Measurements from ENCODE around the gene ABHD15. TPM values are rescaled to one million over a fixed set of nuclear protein-coding genes. Genes with fewer than 3 reads are reported as not detected.

ABHD15 gene
- total RNA-seq, 1 experiment from 2014 or later, result 10.5 TPM

DNA sequence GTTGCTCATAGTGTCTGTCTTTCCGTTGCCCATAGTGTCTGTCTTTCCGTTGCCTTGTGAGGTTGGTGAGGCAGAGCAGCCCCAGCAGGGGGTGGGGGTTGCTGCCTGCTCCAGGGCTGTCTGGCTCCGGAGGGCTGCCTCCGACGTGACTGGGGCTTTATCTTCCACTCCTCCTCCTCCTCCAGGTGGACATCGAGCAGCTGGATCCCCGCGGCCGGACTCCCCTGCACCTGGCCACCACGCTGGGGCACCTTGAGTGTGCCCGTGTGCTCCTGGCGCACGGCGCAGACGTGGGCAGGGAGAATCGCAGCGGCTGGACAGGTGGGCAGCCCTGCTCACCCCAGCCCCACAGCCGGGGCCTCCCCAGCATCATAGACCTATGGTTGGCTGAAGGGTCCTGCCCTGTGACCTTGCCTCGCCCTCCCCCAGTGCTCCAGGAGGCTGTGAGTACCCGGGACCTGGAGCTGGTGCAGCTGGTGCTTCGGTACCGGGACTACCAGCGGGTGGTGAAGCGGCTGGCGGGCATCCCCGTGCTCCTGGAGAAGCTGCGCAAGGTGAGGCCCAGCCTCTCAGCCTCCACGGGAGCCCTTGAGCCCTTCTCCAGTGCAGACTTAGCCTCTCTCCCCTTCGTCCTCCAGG, 40.8 kb upstream of the ABHD15 start:
- ChIA-PET CTCF (interaction anchor here (1.5 kb wide), 1 partner anchor 10 kb away, joined by 5 read pairs; no protein-coding TSS in a partner anchor), POLR2A (no interaction called here)
- H3K4me3 ChIP-seq (ENCODE audit: low read depth, low read length), result no peak overlapping the region
- intact Hi-C loops (cut with micrococcal nuclease; ENCODE audit: unreplicated experiment), result no loop called here
- BruUV-seq (replicated peaks), result no TSS peak
- no peaks in the 10 kb centered on the region for H3K4me1 Mint-ChIP-seq (ENCODE audit: low read depth, unreplicated experiment)
- no peak for DNase-seq
- no peak overlapping the region for H3K4me3 Mint-ChIP-seq (ENCODE audit: unreplicated experiment)
- H3K27ac Mint-ChIP-seq (ENCODE audit: unreplicated experiment), result no peak overlapping the region
- no peaks in the 10 kb centered on the region for H3K27me3 ChIP-seq (replicated peaks; ENCODE audit: control insufficient read depth, insufficient read depth, low read length)
- H3K27me3 Mint-ChIP-seq (ENCODE audit: insufficient read depth, unreplicated experiment), result no peaks in the 10 kb centered on the region
- no peaks in the 10 kb centered on the region for H3K4me1 ChIP-seq
- H3K36me3 ChIP-seq (ENCODE audit: control insufficient read depth, insufficient read depth, low read length), result no peaks in the 10 kb centered on the region
- no peaks in the 10 kb centered on the region for H3K36me3 Mint-ChIP-seq (ENCODE audit: insufficient read depth, unreplicated experiment)
- TF ChIP-seq, protein P1, sequence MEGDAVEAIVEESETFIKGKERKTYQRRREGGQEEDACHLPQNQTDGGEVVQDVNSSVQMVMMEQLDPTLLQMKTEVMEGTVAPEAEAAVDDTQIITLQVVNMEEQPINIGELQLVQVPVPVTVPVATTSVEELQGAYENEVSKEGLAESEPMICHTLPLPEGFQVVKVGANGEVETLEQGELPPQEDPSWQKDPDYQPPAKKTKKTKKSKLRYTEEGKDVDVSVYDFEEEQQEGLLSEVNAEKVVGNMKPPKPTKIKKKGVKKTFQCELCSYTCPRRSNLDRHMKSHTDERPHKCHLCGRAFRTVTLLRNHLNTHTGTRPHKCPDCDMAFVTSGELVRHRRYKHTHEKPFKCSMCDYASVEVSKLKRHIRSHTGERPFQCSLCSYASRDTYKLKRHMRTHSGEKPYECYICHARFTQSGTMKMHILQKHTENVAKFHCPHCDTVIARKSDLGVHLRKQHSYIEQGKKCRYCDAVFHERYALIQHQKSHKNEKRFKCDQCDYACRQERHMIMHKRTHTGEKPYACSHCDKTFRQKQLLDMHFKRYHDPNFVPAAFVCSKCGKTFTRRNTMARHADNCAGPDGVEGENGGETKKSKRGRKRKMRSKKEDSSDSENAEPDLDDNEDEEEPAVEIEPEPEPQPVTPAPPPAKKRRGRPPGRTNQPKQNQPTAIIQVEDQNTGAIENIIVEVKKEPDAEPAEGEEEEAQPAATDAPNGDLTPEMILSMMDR (IDR thresholded peaks at IDR 0.05; ENCODE audit: insufficient read depth in 1 of 2, low read depth in 1 of 2, low read length in 1 of 2, severe bottlenecking in 1 of 2, unreplicated experiment in 1 of 2), result no peak
- no peaks in the 10 kb centered on the region for H3K9me3 ChIP-seq
- no peaks in the 10 kb centered on the region for H3K9me3 Mint-ChIP-seq (ENCODE audit: unreplicated experiment)

DNA sequence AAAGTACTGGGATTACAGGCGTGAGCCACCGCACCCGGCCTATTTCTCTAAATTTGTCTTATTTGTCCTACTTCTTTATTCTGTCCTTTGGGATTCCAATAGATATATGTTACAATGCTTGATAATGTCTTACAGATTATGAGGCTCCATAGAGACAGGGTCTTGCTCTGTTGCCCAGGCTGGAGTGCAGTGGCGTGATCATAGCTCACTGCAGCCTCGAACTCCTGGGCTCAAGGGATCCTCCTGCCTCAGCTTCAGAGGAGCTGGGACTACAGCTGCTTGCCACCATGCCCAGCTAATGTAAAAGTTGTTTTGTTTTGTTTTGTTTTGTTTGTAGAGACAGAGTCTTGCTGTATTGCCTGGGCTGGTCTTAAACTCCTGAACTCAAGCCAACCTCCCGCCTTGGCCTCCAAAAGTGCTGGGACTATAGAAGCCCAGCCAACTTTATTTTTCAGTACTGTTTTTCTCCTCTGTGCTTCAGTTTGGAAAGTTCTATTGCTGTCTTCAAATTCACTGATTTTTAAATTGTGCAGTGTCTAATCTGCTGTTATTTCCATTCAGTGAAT, 36.4 kb upstream of the ABHD15 start:
- no TSS peak for BruUV-seq (replicated peaks)
- Mint-ChIP-seq H3K27me3 (ENCODE audit: insufficient read depth, unreplicated experiment) (no peaks in the 10 kb centered on the region), H3K4me1 (ENCODE audit: low read depth, unreplicated experiment) (no peaks in the 10 kb centered on the region), H3K4me3 (ENCODE audit: unreplicated experiment) (no peak overlapping the region), H3K36me3 (ENCODE audit: insufficient read depth, unreplicated experiment) (no peaks in the 10 kb centered on the region), H3K9me3 (ENCODE audit: unreplicated experiment) (no peaks in the 10 kb centered on the region), H3K27ac (ENCODE audit: unreplicated experiment) (no peak overlapping the region)
- Histone ChIP-seq H3K36me3 (ENCODE audit: control insufficient read depth, insufficient read depth, low read length) (no peaks in the 10 kb centered on the region), H3K9me3 (no peaks in the 10 kb centered on the region), H3K4me3 (ENCODE audit: low read depth, low read length) (no peak overlapping the region), H3K27me3 (replicated peaks; ENCODE audit: control insufficient read depth, insufficient read depth, low read length) (no peaks in the 10 kb centered on the region), H3K4me1 (no peaks in the 10 kb centered on the region)
- POLR2A ChIA-PET, result no interaction called here
- TF ChIP-seq, protein P1 (IDR thresholded peaks at IDR 0.05; ENCODE audit: insufficient read depth in 1 of 2, low read depth in 1 of 2, low read length in 1 of 2, severe bottlenecking in 1 of 2, unreplicated experiment in 1 of 2), result no peak
- CTCF ChIA-PET, result no interaction called here
- DNase-seq, result no peak
- intact Hi-C loops (cut with micrococcal nuclease; ENCODE audit: unreplicated experiment), result no loop called here

DNA sequence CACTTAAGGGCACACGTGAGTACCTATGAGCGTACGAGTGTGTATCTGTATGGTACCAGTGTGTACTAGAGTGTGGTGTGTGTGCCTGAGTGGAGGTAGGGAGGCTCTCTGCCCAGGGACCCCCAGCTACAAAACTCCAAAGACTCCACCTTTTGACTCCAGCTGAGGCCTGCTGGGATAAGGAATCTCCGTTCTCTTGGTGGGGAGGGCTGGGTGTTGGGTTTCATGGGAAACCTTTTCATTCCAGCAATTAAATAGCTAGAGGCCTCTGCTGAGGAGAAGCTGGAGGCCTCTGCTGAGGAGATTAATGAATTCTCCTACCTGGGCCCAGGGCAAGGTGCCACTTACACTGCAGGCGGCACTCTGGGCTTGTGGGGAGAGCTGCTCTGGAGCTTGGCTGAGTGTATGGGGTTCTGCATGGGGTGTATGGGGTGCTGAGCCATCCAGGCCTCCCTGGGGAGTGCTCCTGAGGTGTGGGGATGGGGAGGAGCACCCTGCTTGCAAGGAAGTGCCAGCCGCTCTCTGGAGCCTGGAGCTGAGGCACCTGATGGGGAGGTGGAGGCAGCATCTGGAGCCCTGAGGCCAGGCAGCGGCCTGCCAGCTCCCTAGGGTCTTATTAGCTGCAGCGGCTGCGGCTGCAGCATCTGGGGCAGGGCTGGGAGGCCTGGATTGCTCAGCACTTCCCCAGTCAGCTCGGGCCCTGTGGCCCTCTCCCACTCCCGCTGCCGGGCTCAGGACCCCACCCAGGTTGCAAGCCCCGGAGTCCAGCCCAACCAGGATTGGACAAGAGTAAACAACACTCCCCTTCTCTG, 30.7 kb upstream of the ABHD15 start:
- no peaks in the 10 kb centered on the region for H3K27me3 ChIP-seq (replicated peaks; ENCODE audit: control insufficient read depth, insufficient read depth, low read length)
- CTCF ChIA-PET, result interaction anchor here (0.7 to 1.7 kb wide), 3 partner anchors 20 to 228 kb away, joined by 3 to 9 read pairs (median 4); no protein-coding TSS in a partner anchor
- Mint-ChIP-seq H3K9me3 (ENCODE audit: unreplicated experiment) (no peaks in the 10 kb centered on the region), H3K36me3 (ENCODE audit: insufficient read depth, unreplicated experiment) (no peaks in the 10 kb centered on the region), H3K27ac (ENCODE audit: unreplicated experiment) (no peak overlapping the region), H3K4me1 (ENCODE audit: low read depth, unreplicated experiment) (no peaks in the 10 kb centered on the region), H3K27me3 (ENCODE audit: insufficient read depth, unreplicated experiment) (no peaks in the 10 kb centered on the region), H3K4me3 (ENCODE audit: unreplicated experiment) (no peak overlapping the region)
- POLR2A ChIA-PET, result interaction anchor here (0.6 to 0.7 kb wide), 2 partner anchors 12 to 19 kb away, joined by 3 to 4 read pairs; no protein-coding TSS in a partner anchor
- H3K36me3 ChIP-seq (ENCODE audit: control insufficient read depth, insufficient read depth, low read length), result no peaks in the 10 kb centered on the region
- no peak overlapping the region for H3K4me3 ChIP-seq (ENCODE audit: low read depth, low read length)
- intact Hi-C loops (cut with micrococcal nuclease; ENCODE audit: unreplicated experiment), result loop anchor here (10.0 kb wide), 1 partner anchor 63 kb away; no protein-coding TSS in a partner anchor
- peaks cover 14% of the 10 kb centered on the region for H3K4me1 ChIP-seq
- no peak for DNase-seq
- no peaks in the 10 kb centered on the region for H3K9me3 ChIP-seq
- TF ChIP-seq, protein P1 (IDR thresholded peaks at IDR 0.05; ENCODE audit: insufficient read depth in 1 of 2, low read depth in 1 of 2, low read length in 1 of 2, severe bottlenecking in 1 of 2, unreplicated experiment in 1 of 2), result no peak
- no TSS peak for BruUV-seq (replicated peaks)

Measured in Caco-2 (cell line).